Uterus (tissue), 4 donors: ENCODE data around the gene ENTPD1. TPM values are rescaled to one million over a fixed set of nuclear protein-coding genes. Genes with fewer than 3 reads are reported as not detected.
A peak's percentile ranks its signal among the peaks of the same experiment; 100 is the strongest.

Source experiments
- DNase-seq, 2 donors: peaks; one replicate each; pipeline ENCODE4 v3.0.0-alpha.2; 2019 to 2020
- H3K27ac ChIP-seq, 2 donors: fragments of 200-600 bp; sonication (generic); 1 replicate in 1 of 2; 2 replicates in 1 of 2; pipeline ENCODE4 v1.5.1; 2016 to 2018
- H3K27me3 ChIP-seq, 2 donors: fragments of 200-600 bp; sonication (generic); one replicate each; pipeline ENCODE4 v1.5.1; 2018 to 2019; ENCODE audit warnings: control low read depth in 1 of 2
- H3K36me3 ChIP-seq, 2 donors: fragments of 200-600 bp; sonication (generic); one replicate each; pipeline ENCODE4 v1.5.1; 2019; ENCODE audit warnings: control low read depth in 1 of 2
- H3K4me1 ChIP-seq, 2 donors: fragments of 200-600 bp; sonication (generic); one replicate each; pipeline ENCODE4 v1.5.1; 2018 to 2019; ENCODE audit warnings: control low read depth in 1 of 2
- H3K4me3 ChIP-seq, 2 donors: fragments of 200-600 bp; sonication (generic); 1 replicate in 1 of 2; 2 replicates in 1 of 2; pipeline ENCODE4 v1.5.1; 2018 to 2019; ENCODE audit warnings: mild to moderate bottlenecking in 1 of 2
- H3K9me3 ChIP-seq, 2 donors: fragments of 200-600 bp; sonication (generic); one replicate each; pipeline ENCODE4 v1.5.1; 2019; ENCODE audit warnings: control low read depth in 1 of 2
- POLR2A ChIP-seq, 2 donors: fragments of 450-650 bp; IDR thresholded peaks; one replicate each; pipeline ENCODE4 v1.6.1; 2016; ENCODE audit warnings: antibody characterized with exemption in 2 of 2, mild to moderate bottlenecking in 1 of 2, moderate library complexity in 1 of 2
- intact Hi-C: fragments of 100-400 bp; cut with DNase I; formaldehyde crosslinking; loops from one replicate; pipeline ENCODE4 v1.15.1; 2023; ENCODE audit warnings: low total_unique reads
- total RNA-seq, 4 donors: library from RNA; depleted of rRNA in 3 of 4; stranded (reverse); fragments of >200 nt in 3 of 4; gene quantifications; one replicate each; pipeline versions ENCODE4 v1.1.0 to v1.2.4, GENCODE V29; 2014 to 2023
- TF ChIP-seq, protein P1 (sequence below), 4 experiments: fragments of 200-600 bp in 2 of 4; fragments of 450-650 bp in 2 of 4; sonication (generic) in 2 of 4; IDR thresholded peaks; one replicate each; pipeline ENCODE4 v1.5.1; 2016 to 2019; ENCODE audit warnings: antibody characterized with exemption in 4 of 4, mild to moderate bottlenecking in 2 of 4, moderate library complexity in 1 of 4
- donor health status: DM: yes; HTN: yes; CAD: no.

ENTPD1 gene
- total RNA-seq, 4 donors from 2014 or later: 42.4 to 99.5 (median 69.5) TPM

GRCh38 chr10:95745501-95745900 is 10.5 kb upstream of the ENTPD1 start:
- peaks cover 0 to 4% of the 10 kb centered on the region in 2 donors for H3K4me1 ChIP-seq
- H3K36me3 ChIP-seq: no peaks in the 10 kb centered on the region
- H3K27ac ChIP-seq: no peak overlapping the region
- intact Hi-C loops: no loop called here
- H3K27me3 ChIP-seq: no peaks in the 10 kb centered on the region
- TF ChIP-seq POLR2A (IDR thresholded peaks at IDR 0.05): no peak
- TF ChIP-seq, protein P1, sequence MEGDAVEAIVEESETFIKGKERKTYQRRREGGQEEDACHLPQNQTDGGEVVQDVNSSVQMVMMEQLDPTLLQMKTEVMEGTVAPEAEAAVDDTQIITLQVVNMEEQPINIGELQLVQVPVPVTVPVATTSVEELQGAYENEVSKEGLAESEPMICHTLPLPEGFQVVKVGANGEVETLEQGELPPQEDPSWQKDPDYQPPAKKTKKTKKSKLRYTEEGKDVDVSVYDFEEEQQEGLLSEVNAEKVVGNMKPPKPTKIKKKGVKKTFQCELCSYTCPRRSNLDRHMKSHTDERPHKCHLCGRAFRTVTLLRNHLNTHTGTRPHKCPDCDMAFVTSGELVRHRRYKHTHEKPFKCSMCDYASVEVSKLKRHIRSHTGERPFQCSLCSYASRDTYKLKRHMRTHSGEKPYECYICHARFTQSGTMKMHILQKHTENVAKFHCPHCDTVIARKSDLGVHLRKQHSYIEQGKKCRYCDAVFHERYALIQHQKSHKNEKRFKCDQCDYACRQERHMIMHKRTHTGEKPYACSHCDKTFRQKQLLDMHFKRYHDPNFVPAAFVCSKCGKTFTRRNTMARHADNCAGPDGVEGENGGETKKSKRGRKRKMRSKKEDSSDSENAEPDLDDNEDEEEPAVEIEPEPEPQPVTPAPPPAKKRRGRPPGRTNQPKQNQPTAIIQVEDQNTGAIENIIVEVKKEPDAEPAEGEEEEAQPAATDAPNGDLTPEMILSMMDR (IDR thresholded peaks at IDR 0.05): no peak
- H3K4me3 ChIP-seq: no peak overlapping the region
- H3K9me3 ChIP-seq: no peaks in the 10 kb centered on the region
- DNase-seq: no peak

DNA sequence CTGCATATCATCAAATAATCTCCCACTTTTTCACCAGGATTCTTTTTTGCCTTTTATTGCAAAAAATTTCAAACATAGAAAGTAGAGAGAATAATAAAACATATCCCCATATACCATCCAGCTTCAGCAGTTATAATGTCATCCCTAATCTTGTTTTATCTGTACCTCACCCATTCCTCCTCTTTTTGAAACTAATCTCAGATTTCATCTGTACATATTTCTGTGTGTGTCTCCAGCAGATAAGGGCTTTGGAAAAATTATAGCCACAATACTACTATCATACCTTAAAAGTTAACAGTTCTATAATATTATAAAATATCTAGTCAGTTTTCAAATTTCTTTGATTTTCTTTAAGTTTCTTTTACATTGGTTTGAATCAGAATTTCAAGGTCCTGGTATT is 7.6 kb upstream of the ENTPD1 start:
- DNase-seq: no peak
- H3K4me3 ChIP-seq: no peak overlapping the region
- H3K9me3 ChIP-seq: no peaks in the 10 kb centered on the region
- H3K4me1 ChIP-seq: no peaks in the 10 kb centered on the region
- no peak for TF ChIP-seq POLR2A (IDR thresholded peaks at IDR 0.05)
- TF ChIP-seq, protein P1 (IDR thresholded peaks at IDR 0.05): no peak
- H3K27ac ChIP-seq: no peak overlapping the region
- no peaks in the 10 kb centered on the region for H3K27me3 ChIP-seq
- H3K36me3 ChIP-seq: no peaks in the 10 kb centered on the region
- intact Hi-C loops: no loop called here

DNA sequence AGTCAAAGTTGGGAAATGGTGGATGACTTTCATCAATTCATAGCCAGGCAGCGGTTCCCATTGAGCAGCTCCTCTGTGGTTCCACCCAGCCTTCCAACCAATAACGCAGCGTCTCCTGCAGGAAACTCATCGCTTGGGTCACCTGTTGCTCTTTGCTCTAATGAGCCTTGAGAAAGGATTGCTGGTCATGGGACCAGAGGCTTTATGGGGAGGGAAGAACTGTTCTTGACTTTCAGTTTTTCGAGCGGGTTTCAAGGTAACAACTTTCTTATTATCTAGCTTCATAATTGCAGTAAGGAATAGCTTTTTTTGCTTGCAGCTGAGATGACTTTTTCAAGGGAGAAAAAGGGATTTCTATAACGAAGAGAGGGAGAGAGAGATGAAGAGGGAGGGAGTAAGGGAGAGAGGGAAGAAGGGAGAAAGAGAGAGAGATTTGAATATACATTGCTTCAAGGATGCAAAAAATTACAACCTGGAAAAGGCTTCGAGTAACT is 405 bp upstream of the ENTPD1 start:
- H3K9me3 ChIP-seq: no peaks in the 10 kb centered on the region
- peak overlapping the region; percentile 25 to 44 for H3K4me3 ChIP-seq
- no peaks in the 10 kb centered on the region for H3K36me3 ChIP-seq
- H3K27ac ChIP-seq: peak overlapping the region; percentile 74 to 92
- no peaks in the 10 kb centered on the region for H3K27me3 ChIP-seq
- intact Hi-C loops: no loop called here
- DNase-seq: peak; percentile 19 to 54
- H3K4me1 ChIP-seq: peaks cover 0 to 5% of the 10 kb centered on the region in 2 donors
- peak; percentile 36 to 41 for TF ChIP-seq POLR2A (IDR thresholded peaks at IDR 0.05)
- TF ChIP-seq, protein P1 (IDR thresholded peaks at IDR 0.05): no peak

- peak overlapping the region; percentile 25 to 44 for H3K4me3 ChIP-seq
- TF ChIP-seq, protein P1 (IDR thresholded peaks at IDR 0.05): no peak
- no peak for TF ChIP-seq POLR2A (IDR thresholded peaks at IDR 0.05)
- peaks cover 0 to 5% of the 10 kb centered on the region in 2 donors for H3K4me1 ChIP-seq
- H3K9me3 ChIP-seq: no peaks in the 10 kb centered on the region
- intact Hi-C loops: no loop called here
- no peaks in the 10 kb centered on the region for H3K27me3 ChIP-seq
- H3K36me3 ChIP-seq: no peaks in the 10 kb centered on the region
- DNase-seq: no peak
- peak overlapping the region; percentile 74 to 92 for H3K27ac ChIP-seq
Measured at GRCh38 chr10:95756809-95757684, 1.1 kb downstream of the ENTPD1 start.

DNA sequence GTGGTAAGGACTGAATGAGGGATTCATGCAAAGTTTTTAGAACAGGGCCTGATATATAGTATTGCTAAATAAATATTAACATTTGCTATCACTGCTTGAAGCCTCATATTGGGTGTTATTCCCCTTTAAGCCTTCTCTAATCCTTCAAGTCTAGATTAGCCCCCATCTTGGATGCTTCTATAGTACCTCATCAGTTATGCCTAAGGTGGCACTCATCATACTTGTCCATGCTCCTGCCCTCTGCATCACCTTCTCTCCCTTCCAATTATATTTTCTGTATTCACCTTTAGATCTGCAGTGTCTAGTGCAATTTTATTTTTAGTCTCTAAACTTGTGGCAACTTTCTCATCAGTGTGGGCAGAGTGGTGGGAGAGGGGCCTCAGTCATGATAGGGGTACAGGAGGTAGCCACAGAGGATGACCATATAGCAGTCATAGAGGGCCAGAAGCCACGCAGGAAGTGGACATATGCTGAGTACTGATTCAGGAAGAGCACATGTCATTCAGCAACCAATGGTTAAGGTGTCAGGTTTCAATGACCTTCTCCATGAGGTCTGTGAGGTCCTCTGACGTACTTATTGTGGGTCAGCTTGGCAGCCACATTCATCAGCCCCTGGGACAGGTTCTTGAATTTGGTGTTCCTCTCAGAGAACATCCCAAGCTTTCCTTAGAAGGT is 2.5 kb downstream of the ENTPD1 start:
- Histone ChIP-seq H3K4me3 (no peak overlapping the region), H3K9me3 (no peaks in the 10 kb centered on the region), H3K36me3 (no peaks in the 10 kb centered on the region), H3K4me1 (peaks cover 0 to 5% of the 10 kb centered on the region in 2 donors), H3K27me3 (no peaks in the 10 kb centered on the region), H3K27ac (peak overlapping the region; percentile 74 to 92)
- TF ChIP-seq, protein P1 (IDR thresholded peaks at IDR 0.05): no peak
- no peak for TF ChIP-seq POLR2A (IDR thresholded peaks at IDR 0.05)
- no peak for DNase-seq
- intact Hi-C loops: no loop called here
